GM19240 (cell line): Measurements from ENCODE around the gene SLC15A2.
"Not testable (repeated sequence)": the region's sequence is repeated elsewhere in the genome, so short reads cannot be mapped to it uniquely, and the experiment has no call there.

Experiments
- DNase-seq: peaks from one replicate; pipeline ENCODE4 v3.0.0; 2011; ENCODE audit warnings: low spot score; ENCODE audit not compliant: insufficient read length

SLC15A2 gene, protein sequence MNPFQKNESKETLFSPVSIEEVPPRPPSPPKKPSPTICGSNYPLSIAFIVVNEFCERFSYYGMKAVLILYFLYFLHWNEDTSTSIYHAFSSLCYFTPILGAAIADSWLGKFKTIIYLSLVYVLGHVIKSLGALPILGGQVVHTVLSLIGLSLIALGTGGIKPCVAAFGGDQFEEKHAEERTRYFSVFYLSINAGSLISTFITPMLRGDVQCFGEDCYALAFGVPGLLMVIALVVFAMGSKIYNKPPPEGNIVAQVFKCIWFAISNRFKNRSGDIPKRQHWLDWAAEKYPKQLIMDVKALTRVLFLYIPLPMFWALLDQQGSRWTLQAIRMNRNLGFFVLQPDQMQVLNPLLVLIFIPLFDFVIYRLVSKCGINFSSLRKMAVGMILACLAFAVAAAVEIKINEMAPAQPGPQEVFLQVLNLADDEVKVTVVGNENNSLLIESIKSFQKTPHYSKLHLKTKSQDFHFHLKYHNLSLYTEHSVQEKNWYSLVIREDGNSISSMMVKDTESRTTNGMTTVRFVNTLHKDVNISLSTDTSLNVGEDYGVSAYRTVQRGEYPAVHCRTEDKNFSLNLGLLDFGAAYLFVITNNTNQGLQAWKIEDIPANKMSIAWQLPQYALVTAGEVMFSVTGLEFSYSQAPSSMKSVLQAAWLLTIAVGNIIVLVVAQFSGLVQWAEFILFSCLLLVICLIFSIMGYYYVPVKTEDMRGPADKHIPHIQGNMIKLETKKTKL

DNA sequence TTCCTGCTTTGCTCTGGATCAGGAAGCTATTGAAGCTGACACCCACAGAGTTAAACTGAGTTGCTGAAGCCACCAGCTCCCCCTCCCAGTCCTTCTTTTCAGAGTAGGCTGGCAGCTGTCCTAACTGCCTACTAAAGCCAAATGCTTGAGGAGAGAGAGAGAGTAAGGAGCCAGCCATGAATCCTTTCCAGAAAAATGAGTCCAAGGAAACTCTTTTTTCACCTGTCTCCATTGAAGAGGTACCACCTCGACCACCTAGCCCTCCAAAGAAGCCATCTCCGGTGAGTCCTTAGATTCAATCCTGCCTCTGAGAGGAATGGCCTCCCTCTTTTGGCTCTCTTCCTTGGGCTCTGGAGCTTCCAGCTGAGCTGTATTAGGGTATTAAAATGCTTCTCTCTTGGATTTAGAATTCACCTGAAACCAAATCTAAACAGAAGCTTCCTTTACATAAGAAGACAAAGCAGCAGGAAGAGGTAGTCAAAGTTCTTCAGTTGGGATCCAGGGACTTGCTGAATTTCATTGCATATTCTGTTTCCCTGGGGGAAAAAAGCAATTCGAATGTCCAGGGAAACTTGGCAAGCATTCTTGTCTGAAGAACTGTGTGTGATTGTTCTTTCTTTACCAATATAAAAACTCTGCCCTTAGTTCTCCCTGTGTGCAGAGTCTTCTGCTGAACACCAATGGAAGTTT, at the start of gene SLC15A2:
TSS of gene SLC15A2 (plus strand) at position 101 of the 690 bp plus-strand sequence. CDS start at position 177, 76 bp downstream.
- no peak for DNase-seq

DNA sequence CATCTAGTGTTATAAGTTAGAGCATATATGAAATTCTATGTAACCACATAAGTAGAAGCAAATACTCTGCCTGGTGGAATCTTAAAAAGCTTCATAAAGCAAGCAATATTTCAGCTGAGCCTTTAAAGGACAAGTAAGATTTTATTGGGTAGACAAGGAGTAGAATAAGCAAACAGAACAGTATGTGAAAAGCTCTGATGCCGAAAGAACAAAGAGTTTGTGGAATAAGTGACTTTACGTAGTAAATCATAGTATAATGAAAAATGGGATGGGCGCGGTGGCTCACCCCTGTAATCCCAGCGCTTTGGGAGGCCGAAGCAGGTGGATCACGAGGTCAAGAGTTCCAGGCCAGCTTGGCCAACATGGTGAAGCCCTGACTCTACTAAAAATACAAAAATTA, 49.3 kb upstream of the SLC15A2 start:
- DNase-seq = no peak

DNA sequence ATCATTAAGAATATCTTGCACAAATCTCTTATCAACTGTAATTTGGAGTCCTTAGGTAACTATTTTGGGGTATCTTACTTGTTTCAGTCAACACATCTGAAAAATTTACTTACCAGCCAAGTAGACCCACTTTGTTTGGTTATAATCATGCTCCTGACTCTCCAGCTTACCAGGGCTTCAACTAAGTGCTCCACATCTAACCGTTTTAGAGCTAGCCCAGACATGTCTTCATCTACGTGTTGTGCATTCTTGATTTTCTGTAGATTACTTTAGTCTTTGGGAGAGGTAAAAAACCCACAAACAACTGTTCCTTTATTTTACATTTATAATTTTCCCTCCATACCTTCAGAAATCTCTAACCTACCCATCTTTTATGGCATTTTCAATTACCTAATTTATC, 41.9 kb upstream of the SLC15A2 start:
- no peak for DNase-seq

DNA sequence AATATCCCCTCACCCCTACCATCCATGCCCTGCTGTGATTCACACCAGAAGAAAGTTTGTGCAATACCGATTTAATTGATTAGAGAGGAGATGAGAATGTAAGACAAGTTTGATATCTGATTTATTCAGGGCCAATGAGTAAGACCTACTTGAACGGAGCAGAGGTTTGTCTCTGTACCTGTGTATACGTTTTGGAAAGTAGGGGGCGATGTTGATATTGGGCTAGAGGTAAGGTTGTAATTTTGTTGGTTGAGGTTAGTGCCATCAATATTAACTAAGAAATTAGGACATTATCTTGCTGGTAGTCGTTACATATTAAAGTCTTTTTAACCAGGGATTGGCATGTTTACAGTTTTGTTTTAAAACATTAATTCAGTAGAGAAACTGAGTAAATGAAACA, 38.6 kb upstream of the SLC15A2 start:
- DNase-seq = no peak

DNA sequence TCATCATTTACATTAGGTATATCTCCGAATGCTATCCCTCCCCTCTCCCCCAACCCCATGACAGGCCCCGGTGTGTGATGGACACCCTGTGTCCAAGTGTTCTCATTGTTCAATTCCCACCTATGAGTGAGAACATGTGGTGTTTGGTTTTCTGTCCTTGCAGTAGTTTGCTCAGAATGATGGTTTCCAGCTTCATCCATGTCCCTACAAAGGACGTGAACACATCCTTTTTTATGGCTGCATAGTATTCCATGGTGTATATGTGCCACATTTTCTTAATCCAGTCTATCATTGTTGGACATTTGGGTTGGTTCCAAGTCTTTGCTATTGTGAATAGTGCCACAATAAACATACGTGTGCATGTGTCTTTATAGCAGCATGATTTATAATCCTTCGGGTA, 36.4 kb upstream of the SLC15A2 start:
- not testable (repeated sequence) for DNase-seq

DNA sequence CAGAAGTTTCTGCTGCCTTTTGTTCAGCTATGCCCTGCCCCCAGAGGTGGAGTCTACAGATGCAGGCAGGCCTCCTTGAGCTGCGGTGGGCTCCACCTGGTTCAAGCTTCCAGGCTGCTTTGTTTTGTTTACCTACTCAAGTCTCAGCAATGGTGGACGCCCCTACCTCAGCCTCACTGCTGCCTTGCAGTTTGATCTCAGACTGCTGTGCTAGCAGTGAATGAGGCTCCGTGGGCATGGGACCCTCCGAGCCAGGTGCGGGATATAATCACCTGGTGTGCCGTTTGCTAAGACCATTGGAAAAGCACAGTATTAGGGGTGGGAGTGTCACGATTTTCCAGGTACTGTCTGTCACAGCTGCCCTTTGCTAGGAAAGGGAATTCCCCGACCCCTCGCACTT, 31.0 kb upstream of the SLC15A2 start:
- DNase-seq = not testable (repeated sequence)

DNA sequence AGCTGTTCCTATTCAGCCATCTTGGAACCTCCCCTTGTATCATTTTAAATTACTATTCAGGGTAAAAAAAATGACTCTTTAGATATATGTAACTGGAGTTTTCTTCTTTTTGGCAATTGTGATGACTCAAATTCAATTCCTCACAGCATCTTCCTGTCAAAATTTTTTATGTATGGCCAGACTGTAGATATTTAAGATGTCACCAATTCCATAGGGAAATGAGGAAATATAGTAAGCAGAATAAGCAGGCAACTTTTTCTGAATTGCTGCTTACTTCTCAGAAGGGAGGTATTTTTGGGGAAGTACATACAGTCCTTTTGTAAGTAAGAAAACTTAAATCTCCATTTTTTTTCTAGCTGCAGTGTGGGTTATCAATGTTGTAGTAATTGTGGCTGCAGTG, 30.4 kb upstream of the SLC15A2 start:
- no peak for DNase-seq

DNA sequence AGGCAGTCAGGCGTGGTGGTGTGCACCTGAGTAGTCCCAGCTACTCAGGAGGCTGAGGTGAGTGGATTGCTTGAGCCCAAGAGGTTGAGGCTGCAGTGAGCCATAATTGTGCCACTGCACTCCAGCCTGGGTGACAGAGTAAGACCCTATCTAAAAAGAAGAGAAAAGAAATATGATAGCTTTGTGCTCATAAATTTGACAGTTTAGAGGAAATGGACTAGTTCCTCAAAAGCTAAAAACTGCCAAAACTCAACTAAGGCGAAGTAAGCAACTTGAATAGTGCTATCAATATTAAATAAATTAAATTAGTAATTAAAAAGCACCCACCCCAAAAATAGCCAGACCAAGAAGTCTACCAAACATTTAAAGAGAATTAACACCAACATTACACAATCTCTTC, 24.5 kb upstream of the SLC15A2 start:
- no peak for DNase-seq

DNA sequence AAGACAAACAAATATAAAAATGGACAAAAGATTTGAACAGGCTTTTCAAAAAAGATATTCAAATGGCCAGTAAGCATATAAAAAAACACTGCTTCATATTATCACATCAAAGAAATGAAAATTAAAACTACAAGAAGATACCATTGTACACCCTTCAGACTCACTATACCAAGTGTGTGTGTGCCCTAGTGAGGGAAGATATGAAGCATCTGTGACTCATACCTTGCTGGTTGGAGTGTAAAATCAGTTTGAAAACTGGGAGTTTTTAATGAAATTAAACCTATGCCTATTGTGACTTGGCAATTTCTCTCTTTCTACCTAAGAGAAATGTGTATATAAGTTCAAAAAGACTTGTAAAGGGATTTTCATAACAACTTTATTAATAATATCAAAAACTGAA, 23.5 kb upstream of the SLC15A2 start:
- no peak for DNase-seq

DNA sequence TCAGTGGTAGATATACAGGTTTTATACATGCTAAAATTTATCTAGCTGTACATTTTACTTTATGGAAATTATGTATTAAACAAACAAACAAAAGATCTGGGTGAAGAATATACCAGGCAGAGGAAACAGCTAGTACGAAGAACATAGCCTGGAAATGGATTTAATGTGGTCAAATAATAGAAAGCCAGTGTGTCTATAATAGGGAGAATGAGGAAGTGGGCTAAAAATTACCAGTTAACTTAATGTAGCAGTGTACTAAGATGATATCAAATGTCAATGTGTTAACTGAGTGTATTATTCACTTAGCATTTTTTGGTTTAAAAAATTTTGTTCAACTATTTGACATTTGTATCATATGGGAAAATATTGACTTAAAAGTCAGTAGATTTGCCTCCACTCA, 22.8 kb upstream of the SLC15A2 start:
- no peak for DNase-seq

DNA sequence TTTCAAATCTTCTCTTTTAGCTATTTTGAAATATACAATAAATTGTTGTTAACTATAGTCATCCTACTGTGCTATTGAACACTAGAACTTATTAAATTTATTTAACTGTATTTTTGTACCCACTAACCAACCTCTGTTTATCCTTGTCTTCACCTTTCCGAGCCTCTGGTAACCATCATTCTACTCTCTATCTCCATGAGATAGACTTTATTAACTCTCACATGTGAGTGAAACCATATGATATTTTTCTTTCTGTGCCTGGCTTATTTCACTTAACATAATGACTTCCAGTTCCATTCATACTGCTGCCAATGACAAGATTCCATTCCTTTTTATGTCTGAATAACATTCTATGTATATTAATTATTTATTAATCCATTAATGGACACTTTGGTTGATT, 15.8 kb upstream of the SLC15A2 start:
- no peak for DNase-seq

DNA sequence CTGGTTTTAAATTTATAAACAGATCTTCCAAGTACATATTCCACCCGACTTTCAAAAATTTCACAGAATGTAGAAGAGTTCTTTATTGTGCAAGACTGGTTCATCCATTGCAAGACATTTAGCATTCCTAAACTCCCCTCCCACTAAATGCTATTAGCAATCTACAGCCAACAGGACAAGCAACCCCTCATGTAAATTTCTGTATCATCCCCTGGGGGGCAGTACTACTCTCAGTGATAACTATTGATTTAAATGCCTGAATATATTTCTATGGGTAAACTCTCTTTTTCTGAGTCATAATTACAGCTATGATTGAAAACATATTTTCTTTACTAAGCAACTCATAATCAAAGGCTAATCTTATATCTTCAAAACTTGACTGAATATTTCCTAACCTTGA, 10.7 kb upstream of the SLC15A2 start:
- no peak for DNase-seq

DNA sequence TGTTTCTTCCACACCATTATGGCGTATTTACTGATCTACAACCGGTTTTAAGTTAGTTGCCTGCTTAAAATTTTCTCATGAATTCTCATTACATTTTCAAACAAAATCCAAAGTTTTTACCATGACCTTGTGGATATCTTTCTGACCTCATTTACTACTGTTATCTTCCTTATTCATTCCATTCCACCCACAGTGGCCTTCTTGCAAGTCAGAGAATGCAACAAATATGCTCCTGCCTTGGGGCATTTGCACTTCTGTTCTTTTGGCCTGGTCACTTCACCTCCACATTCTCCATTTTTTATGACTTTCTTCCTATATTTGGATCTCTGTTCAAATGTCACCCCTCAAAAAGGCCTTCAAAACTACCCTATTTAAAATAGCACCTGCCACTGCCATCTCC, 8.8 kb upstream of the SLC15A2 start:
- DNase-seq = no peak

DNA sequence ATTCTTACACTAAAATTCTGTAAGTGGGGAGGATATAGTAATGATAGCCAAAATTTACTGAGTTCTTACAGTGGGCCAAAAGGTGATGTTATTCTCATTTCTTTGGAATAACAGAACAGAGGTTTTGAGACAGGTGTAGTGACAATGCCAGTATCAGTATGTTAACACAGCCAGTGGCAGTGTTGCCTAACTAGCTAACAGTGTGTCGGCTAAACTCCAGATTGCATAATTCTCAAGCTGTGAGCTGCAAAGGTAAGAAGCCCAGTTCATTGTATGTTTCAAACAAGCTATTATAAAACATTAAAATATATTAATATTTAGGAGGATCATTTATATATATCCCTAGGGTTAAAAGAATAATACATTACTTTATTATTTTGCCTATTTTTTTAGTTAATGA, 920 bp downstream of the SLC15A2 start:
- no peak for DNase-seq

DNA sequence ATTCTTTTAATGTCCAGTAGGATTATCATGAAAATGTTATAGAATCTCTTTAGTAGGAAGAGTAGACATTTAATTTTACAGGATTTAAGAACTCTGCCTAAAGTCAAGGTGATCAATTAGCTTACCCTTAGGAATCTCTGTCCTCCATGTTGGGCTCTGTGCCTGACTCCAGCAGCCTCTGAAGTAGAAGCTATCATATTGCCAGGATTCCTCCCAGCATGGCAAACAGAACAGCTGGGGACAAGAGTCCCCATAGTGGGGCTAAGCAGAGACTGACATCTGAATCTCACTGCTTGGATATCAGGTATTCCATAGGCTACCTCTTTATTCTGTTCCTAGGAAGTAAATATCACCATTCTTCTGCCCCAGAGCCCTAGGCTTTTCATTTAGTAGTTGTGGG, 1.5 kb downstream of the SLC15A2 start:
- DNase-seq = no peak

DNA sequence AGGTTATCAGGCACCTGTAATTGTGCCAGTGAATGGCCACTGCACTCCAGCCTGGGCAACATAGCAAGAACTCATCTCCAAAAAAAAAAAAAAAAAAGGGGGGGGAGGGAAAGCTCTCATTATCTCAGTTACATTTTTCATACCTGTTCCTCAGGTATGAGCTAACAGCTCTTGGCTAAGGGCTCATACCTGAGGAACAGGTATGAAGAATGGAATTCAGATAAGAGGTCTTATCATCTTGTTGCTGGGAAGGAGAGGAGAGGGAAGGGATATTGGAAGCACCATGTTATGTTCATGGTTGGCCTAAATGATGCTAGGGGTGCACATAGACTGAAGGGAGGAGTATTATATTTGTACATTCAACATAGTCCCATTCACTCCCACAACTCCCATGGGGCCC, 2.6 kb downstream of the SLC15A2 start:
- no peak for DNase-seq

DNA sequence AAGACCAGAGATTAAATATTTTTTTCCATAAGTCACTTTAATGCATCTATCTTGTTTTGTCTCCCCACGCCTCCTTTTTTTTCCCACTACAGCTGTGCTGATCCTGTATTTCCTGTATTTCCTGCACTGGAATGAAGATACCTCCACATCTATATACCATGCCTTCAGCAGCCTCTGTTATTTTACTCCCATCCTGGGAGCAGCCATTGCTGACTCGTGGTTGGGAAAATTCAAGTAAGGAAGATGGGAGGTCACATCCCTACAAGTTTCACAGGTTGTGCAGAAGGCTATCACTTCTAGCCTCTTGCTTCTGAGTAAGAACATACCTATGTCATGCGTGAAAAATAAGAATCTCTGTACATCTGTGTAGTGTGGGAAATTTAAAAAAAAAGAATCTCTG, 3.1 kb downstream of the SLC15A2 start:
- no peak for DNase-seq

DNA sequence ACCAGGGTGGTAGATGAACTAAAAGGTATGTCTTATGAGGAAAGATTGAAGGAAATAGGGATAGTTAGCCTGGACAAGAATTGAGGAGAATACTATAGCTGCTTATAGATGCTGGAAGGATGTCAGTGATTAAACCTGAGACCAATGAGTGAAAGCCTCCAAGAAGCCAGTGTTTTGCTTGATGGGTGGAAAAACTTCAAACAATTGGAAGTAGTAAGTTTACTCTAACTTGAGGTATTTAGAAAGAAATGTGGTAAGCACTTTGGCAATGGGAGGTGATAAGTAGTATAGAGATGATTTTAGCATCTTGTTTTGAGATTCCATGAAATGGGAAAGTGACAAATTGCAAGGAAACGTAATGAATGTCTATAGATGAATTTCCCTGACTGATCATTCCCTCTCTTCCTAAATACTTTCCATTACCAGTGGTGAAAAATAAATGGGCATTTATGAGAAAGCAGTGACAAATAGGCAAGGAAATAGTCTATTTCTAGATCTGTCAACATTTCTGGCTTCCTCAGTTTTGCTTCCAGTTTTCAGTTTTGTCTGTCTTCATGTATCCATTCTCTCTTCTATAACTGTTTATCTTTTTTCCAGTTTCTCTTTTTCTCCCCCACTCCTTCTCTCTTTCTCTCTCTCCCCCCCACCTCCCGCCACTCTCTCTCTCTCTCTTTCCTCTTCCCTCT, 19.2 kb downstream of the SLC15A2 start:
- no peak for DNase-seq

DNA sequence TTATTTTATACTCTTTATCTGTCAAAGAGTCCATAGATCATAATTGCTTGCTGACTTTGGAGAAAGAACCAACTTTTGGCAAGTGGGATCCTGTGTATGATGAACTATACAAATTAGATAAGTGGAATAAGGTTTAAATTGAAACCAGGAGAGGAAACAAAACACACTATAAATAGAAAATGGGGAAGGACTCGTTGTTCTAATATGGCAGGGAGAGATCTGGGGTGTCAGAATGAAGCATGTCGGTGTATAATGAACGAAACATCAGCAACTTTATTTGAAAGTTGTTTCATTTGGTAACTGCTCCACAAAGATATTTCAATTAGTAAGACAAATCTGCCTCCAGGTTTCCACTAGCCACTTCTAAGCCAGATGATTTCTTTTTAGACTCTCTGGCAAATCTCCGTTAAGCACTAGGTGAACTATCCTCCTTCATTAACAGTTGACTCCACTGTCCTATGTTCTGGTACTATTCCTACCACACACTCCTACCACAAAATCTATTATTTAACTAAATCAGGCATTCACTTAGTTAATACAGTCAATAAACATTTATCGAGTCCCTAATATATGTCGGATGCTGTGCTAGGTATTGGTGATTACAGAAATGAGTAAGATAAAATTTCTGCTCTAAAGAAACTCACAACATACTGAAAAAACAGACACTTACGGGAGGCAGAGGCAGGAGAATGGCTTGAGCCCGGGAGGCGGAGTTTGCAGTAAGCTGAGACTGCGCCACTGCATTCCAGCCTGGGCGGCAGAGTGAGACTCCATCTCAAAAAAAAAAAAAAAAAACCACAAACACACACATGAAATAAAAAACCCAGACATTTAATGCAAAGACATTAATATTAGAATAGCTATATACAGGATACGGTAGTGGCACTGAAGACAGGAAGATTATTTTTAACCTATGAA, 20.1 kb downstream of the SLC15A2 start:
- no peak for DNase-seq

DNA sequence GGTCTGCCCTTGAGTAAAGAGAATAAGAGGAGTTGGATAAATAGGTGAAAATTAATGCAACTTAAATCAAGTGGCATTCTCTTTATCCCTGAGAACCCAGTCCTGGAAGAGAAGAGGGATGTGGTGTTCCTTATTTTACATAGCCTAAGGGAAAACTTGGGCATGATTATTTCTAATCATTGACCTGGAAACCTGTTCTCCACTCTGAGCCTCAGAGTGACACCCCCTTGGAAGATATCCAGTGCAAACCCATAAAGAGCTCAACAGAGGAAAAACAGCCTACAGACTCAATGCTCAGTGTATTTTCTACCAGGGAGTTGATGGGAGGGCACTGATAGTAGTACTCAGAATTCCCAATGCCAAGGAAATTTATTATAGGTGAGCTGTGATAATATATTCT, 22.0 kb downstream of the SLC15A2 start:
- DNase-seq = no peak
